A673 (cell line): ENCODE data around the gene HMX3. TPM values are rescaled to one million over a fixed set of nuclear protein-coding genes. Genes with fewer than 3 reads are reported as not detected.

Experiments used
- BruUV-seq: library from RNA; stranded (reverse); fragments of 400-500 nt; replicated peaks from 2 replicates; lab custom pipeline; 2021; lab: Mats Ljungman, UMichigan
- CTCF ChIA-PET: fragments of 300-600 bp; sonication (Branson Sonifier 250); formaldehyde crosslinking; loops from one replicate; lab custom pipeline; 2022; ENCODE audit warnings: antibody characterized with exemption; lab: Charles Lee
- POLR2A ChIA-PET: fragments of 300-600 bp; sonication (Branson Sonifier 250); formaldehyde crosslinking; loops from one replicate; lab custom pipeline; 2022; ENCODE audit warnings: antibody characterized with exemption; ENCODE audit not compliant: low non-redundant PET; lab: Charles Lee
- DNase-seq: peaks from one replicate; pipeline ENCODE4 v3.0.0-alpha.2; 2015; ENCODE audit warnings: low spot score
- H3K27ac ChIP-seq: fragments of 200-600 bp; sonication (generic); 2 replicates; pipeline ENCODE4 v1.5.1; 2016; ENCODE audit warnings: mixed run types, low read depth, mild to moderate bottlenecking, mixed read lengths, antibody characterized with exemption, low read length; ENCODE audit not compliant: poor library complexity, severe bottlenecking
- H3K27me3 ChIP-seq: fragments of 200-600 bp; sonication (generic); replicated peaks from 2 replicates; pipeline ENCODE4 v1.6.1; 2017; ENCODE audit warnings: mixed run types, low read depth, mild to moderate bottlenecking, mixed read lengths, antibody characterized with exemption, low read length; ENCODE audit not compliant: insufficient read depth, poor library complexity
- H3K36me3 ChIP-seq: fragments of 200-600 bp; sonication (generic); 2 replicates; pipeline ENCODE4 v1.6.1; 2016; ENCODE audit warnings: mixed run types, mild to moderate bottlenecking, mixed read lengths, antibody characterized with exemption, low read length; ENCODE audit not compliant: insufficient read depth, poor library complexity, severe bottlenecking
- H3K4me1 ChIP-seq: fragments of 200-600 bp; sonication (generic); 2 replicates; pipeline ENCODE4 v1.6.1; 2017; ENCODE audit warnings: mixed run types, mild to moderate bottlenecking, mixed read lengths, antibody characterized with exemption, low read length; ENCODE audit not compliant: insufficient read depth, poor library complexity, severe bottlenecking
- H3K4me3 ChIP-seq: fragments of 200-600 bp; sonication (generic); 2 replicates; pipeline ENCODE4 v1.5.1; 2016; ENCODE audit warnings: low read depth, mixed run types, mild to moderate bottlenecking, mixed read lengths, low read length; ENCODE audit not compliant: poor library complexity, severe bottlenecking
- H3K9me3 ChIP-seq: fragments of 200-600 bp; sonication (generic); 2 replicates; pipeline ENCODE4 v1.6.1; 2016; ENCODE audit warnings: mixed run types, low read depth, mild to moderate bottlenecking, mixed read lengths, antibody characterized with exemption, low read length; ENCODE audit not compliant: poor library complexity, severe bottlenecking
- EZH2 ChIP-seq: fragments of 200-600 bp; sonication (generic); IDR thresholded peaks from 2 replicates; pipeline ENCODE4 v1.6.1; 2017; ENCODE audit warnings: borderline replicate concordance, low read depth, mild to moderate bottlenecking, mixed read lengths, antibody characterized with exemption, low read length; ENCODE audit not compliant: poor library complexity, severe bottlenecking
- intact Hi-C: fragments of 100-400 bp; cut with micrococcal nuclease; formaldehyde crosslinking; loops from one replicate; pipeline ENCODE4 v1.10.0; 2022; ENCODE audit not compliant: unreplicated experiment
- total RNA-seq: library from RNA; stranded (reverse); gene quantifications from 2 replicates; pipeline ENCODE4 v1.2.3, GENCODE V29; 2021
- TF ChIP-seq, protein P1 (sequence below): fragments of 300-800, 200-600 bp; sonication (generic); conservative IDR thresholded peaks from 2 replicates; pipeline ENCODE4 v1.5.1; 2017; ENCODE audit warnings: low read depth, mild to moderate bottlenecking, antibody characterized with exemption, low read length, moderate library complexity, mixed read lengths

The HMX3 gene
- total RNA-seq, 1 experiment from 2014 or later: 0.26 TPM

GRCh38 chr10:123126246-123126645 lies 9.5 kb upstream of the HMX3 start:
- H3K9me3 ChIP-seq: no peaks in the 10 kb centered on the region
- intact Hi-C loops: no loop called here
- H3K27me3 ChIP-seq: peaks cover 95% of the 10 kb centered on the region
- no peak for TF ChIP-seq EZH2
- TF ChIP-seq, protein P1, sequence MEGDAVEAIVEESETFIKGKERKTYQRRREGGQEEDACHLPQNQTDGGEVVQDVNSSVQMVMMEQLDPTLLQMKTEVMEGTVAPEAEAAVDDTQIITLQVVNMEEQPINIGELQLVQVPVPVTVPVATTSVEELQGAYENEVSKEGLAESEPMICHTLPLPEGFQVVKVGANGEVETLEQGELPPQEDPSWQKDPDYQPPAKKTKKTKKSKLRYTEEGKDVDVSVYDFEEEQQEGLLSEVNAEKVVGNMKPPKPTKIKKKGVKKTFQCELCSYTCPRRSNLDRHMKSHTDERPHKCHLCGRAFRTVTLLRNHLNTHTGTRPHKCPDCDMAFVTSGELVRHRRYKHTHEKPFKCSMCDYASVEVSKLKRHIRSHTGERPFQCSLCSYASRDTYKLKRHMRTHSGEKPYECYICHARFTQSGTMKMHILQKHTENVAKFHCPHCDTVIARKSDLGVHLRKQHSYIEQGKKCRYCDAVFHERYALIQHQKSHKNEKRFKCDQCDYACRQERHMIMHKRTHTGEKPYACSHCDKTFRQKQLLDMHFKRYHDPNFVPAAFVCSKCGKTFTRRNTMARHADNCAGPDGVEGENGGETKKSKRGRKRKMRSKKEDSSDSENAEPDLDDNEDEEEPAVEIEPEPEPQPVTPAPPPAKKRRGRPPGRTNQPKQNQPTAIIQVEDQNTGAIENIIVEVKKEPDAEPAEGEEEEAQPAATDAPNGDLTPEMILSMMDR: no peak
- POLR2A ChIA-PET: no interaction called here
- H3K4me3 ChIP-seq: no peak overlapping the region
- no peak overlapping the region for H3K27ac ChIP-seq
- CTCF ChIA-PET: no interaction called here
- BruUV-seq: no TSS peak
- H3K4me1 ChIP-seq: no peaks in the 10 kb centered on the region
- no peak for DNase-seq
- no peaks in the 10 kb centered on the region for H3K36me3 ChIP-seq

DNA sequence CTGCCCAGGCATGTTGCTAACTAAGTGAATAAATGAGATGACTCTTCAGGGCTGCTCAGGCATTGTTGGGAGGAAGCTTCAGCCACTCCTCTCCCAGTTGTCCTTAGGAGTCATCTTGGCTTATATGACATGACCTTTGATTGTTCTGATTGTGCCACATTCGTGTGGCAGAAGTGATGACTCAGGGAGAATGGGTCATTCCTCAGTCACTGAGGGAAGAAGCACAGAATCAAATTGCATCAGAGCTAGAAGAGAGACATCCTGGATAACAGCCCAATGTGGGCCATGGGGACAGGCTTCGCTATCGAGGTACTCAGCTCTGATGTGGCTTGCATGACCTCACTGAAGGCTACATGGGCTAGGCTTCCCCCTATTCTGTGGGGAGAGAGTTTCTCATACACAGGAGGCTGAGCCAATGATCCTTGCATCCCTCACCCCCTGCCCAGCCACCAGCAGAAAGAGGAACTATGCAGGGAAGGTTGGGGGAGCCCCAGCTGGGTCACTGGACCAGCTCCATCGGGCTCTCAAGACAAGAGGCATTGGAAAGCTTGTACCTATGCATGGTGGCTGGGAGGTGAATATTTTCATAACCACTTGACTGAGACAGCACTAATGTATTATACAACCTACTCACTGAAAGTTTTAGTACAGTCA lies 6.0 kb upstream of the HMX3 start:
- CTCF ChIA-PET: no interaction called here
- Histone ChIP-seq H3K9me3 (no peaks in the 10 kb centered on the region), H3K36me3 (no peaks in the 10 kb centered on the region), H3K27ac (no peak overlapping the region), H3K27me3 (peaks cover 98% of the 10 kb centered on the region), H3K4me1 (peaks cover 11% of the 10 kb centered on the region), H3K4me3 (no peak overlapping the region)
- POLR2A ChIA-PET: no interaction called here
- intact Hi-C loops: loop anchor here (5.0 kb wide), 1 partner anchor 298 kb away; no protein-coding TSS in a partner anchor
- BruUV-seq: no TSS peak
- TF ChIP-seq, protein P1: no peak
- TF ChIP-seq EZH2: no peak
- DNase-seq: no peak

DNA sequence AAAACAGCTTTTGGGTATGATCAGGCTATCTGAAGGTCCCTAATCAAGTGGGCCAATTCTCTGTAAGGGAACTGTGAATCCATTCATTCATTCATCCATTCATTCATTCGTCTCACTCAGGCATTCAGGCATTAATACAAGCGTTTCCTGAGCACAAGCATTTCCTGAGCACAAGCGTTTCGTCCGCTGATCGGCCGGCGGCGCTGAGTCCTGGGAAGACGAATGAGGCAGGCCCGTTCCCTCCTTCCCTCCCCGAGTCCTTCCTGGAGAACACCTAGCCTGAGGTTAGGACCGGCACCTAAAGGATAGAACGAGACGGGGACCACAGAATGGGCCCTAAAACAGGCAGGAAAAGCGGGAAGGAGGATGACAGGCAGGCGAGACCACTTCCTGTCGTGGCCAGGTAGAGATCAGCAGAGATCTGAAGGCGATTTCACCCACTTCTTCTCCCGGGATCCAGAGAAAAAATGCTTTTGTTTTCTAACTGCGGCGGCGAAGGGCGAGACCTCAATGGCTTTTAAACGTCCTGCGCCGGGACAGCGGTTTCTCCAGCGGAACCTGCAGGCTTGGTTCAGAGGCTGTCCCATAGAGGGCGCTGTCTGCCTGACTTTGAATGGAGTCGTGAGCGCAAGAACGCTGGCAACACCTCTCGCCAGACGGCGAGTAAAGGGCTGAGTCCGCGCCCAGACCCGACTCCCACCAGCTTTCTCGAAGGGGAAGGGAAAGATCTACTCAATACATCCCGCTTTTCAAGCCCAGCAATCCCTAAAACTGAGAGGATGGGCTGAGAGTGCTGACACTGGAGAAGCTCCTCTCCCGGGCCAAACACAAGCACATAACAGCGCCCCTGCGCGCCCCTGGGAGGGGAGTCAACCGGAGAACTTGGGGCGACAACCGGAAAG lies 2.9 kb upstream of the HMX3 start:
- intact Hi-C loops: loop anchor here (1.0 to 5.0 kb wide), 2 partner anchors 294 to 426 kb away; no protein-coding TSS in a partner anchor
- Histone ChIP-seq H3K36me3 (no peaks in the 10 kb centered on the region), H3K9me3 (no peaks in the 10 kb centered on the region), H3K27ac (no peak overlapping the region), H3K4me1 (peaks cover 29% of the 10 kb centered on the region), H3K27me3 (peaks cover 99% of the 10 kb centered on the region), H3K4me3 (no peak overlapping the region)
- no TSS peak for BruUV-seq
- CTCF ChIA-PET: interaction anchor here (1.0 to 1.5 kb wide), 3 partner anchors 21 to 297 kb away, joined by 3 to 6 read pairs (median 3); partner anchors contain the start of gene BUB3
- TF ChIP-seq, protein P1: peak; percentile 95
- peak; percentile 47 for TF ChIP-seq EZH2
- POLR2A ChIA-PET: no interaction called here
- DNase-seq: peak; percentile 89
